Measurements from ENCODE around the gene VWA2. TPM values are rescaled to one million over a fixed set of nuclear protein-coding genes. Genes with fewer than 3 reads are reported as not detected.
A peak's percentile ranks its signal among the peaks of the same experiment; 100 is the strongest.

Gene VWA2
- total RNA-seq, 4 donors from 2014 or later = 0.64 to 3.3 TPM; not detected in 2

DNA sequence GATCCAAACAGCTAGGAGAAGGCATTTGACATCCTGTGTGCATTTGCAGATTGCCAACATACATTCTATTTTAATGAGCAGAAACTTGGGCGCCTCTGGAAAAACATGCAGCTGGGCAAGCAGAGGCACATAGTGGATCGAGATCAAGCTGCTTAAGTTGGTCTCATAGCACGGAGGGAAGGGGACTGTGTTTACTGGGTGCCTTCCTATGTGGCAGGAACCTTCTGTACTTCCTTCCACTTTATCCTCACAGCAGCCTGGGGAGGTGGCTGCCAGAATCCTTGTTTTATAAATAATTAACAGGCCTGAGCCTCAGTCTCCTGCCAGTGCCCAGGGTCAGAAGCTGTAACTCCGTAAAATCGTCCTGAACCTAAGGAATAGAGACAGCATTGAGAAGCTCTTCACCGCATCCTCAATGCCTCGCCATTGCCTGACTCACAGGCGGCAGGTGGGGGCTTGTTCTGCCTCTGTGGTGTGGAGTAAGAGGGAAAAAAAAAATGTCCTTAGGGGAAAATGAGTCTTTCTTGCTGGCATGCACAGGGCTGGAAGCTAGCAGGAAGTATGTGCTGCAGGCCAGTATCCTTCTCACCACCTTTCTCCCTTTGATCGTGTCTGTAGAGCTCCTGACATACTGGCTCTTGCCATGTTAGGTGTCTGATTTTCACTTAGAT lies 6.2 kb downstream of the VWA2 start:
- peaks cover 0 to 10% (median 5%) of the 10 kb centered on the region in 4 donors for H3K4me1 ChIP-seq
- no peak for DNase-seq
- WGBS, 2 donors (ENCODE audit: low coverage in 1 of 2) = 47 to 57% methylated on average over 2 to 9 of the region's 9 CpGs
- peak overlapping the region in 1 of 4 donors; percentile 2 for H3K27ac ChIP-seq
- intact Hi-C loops (cut with DNase I; ENCODE audit: low total_unique reads) (no loop called here), in situ Hi-C loops (cut with MboI; ENCODE audit: low pct_ligation_motif_present in 1 of 4, low pct_unique_long_range_greater_than_20kb in 1 of 4, low sequenced_read_pairs in 3 of 4) (no loop called here)
- no peaks in the 10 kb centered on the region for H3K36me3 ChIP-seq
- H3K9me3 ChIP-seq = no peaks in the 10 kb centered on the region
- H3K4me3 ChIP-seq = no peak overlapping the region
- TF ChIP-seq EP300 (IDR thresholded peaks at IDR 0.05; ENCODE audit: low read depth) = no peak
- no peak for TF ChIP-seq POLR2A (IDR thresholded peaks at IDR 0.05)
- TF ChIP-seq POLR2AphosphoS5 (IDR thresholded peaks at IDR 0.05) = no peak
- peaks cover 44% of the 10 kb centered on the region for H3K27me3 ChIP-seq

- H3K27ac ChIP-seq = peak overlapping the region in 1 of 4 donors; percentile 39
- intact Hi-C loops (cut with DNase I; ENCODE audit: low total_unique reads) = no loop called here
- no peak for DNase-seq
- peaks cover 0 to 10% (median 5%) of the 10 kb centered on the region in 4 donors for H3K4me1 ChIP-seq
- TF ChIP-seq POLR2A (IDR thresholded peaks at IDR 0.05) = no peak
- peak in 1 of 3 donors; percentile 21 for TF ChIP-seq POLR2AphosphoS5 (IDR thresholded peaks at IDR 0.05)
- TF ChIP-seq EP300 (IDR thresholded peaks at IDR 0.05; ENCODE audit: low read depth) = no peak
- in situ Hi-C loops (cut with MboI; ENCODE audit: low pct_ligation_motif_present in 1 of 4, low pct_unique_long_range_greater_than_20kb in 1 of 4, low sequenced_read_pairs in 3 of 4) = no loop called here
- H3K36me3 ChIP-seq = no peaks in the 10 kb centered on the region
- H3K4me3 ChIP-seq = peak overlapping the region in 1 of 4 donors; percentile 12
- peaks cover 28% of the 10 kb centered on the region for H3K27me3 ChIP-seq
- WGBS, 2 donors (ENCODE audit: low coverage in 1 of 2) = 14 to 46% methylated on average over 1 to 7 of the region's 7 CpGs
- H3K9me3 ChIP-seq = no peaks in the 10 kb centered on the region
These were observed 7.7 kb downstream of the VWA2 start for GRCh38 chr10:114246679-114247305.

DNA sequence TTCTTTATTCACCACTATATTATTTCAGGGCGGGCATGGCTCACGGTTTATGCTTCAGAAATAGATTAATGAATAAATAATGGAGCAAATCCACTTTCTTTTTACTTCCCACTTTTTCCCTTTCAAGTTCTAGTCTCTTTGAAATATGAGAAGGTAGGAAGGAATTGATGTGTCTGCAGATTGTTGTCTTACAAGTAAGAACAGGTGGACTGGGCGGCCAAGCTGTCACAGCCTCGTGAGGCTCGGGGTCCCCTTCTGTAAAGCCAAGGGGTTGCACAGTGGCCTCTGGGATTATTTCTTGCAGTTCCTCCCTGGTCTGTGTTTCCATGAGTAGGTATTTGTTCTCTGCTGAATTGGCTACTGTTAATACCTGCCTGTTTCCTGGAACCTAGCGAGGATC lies 11.2 kb downstream of the VWA2 start:
- WGBS, 2 donors (ENCODE audit: low coverage in 1 of 2) = 88 to 92% methylated on average over 2 to 6 of the region's 6 CpGs
- intact Hi-C loops (cut with DNase I; ENCODE audit: low total_unique reads) (no loop called here), in situ Hi-C loops (cut with MboI; ENCODE audit: low pct_ligation_motif_present in 1 of 4, low pct_unique_long_range_greater_than_20kb in 1 of 4, low sequenced_read_pairs in 3 of 4) (no loop called here)
- no peak for TF ChIP-seq CTCF (IDR thresholded peaks at IDR 0.05)
- no peak for TF ChIP-seq POLR2AphosphoS5 (IDR thresholded peaks at IDR 0.05)
- TF ChIP-seq EP300 (IDR thresholded peaks at IDR 0.05; ENCODE audit: low read depth) = no peak
- no peak for TF ChIP-seq POLR2A (IDR thresholded peaks at IDR 0.05)
- no peak overlapping the region for H3K27ac ChIP-seq
- H3K9me3 ChIP-seq = no peaks in the 10 kb centered on the region
- H3K27me3 ChIP-seq = no peaks in the 10 kb centered on the region
- no peaks in the 10 kb centered on the region for H3K36me3 ChIP-seq
- H3K4me3 ChIP-seq = no peak overlapping the region
- peaks cover 0 to 6% (median 2%) of the 10 kb centered on the region in 4 donors for H3K4me1 ChIP-seq
- no peak for DNase-seq

DNA sequence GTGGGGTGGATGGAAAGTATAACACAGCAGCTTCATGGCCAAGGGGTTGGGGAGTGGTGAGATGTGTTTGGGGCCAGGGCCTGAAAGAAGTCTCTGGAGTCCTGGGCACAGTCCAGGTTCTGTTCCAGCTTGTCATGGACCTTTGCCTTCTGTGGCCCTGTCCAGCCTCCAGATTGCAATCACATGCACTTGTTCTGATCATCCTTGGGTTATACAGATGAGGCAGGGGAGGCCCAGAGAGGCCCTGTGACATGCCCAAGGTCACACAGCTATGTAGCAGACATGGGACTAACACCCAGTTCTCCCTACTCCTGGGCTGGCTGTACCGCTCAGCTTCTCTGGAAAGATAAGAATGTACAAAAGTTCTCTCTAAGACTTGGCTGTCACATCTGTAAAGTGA lies 11.7 kb downstream of the VWA2 start:
- Histone ChIP-seq H3K27me3 (no peaks in the 10 kb centered on the region), H3K4me1 (peaks cover 0 to 1% (median 0%) of the 10 kb centered on the region in 4 donors), H3K9me3 (no peaks in the 10 kb centered on the region), H3K36me3 (no peaks in the 10 kb centered on the region), H3K27ac (no peak overlapping the region), H3K4me3 (no peak overlapping the region)
- TF ChIP-seq EP300 (IDR thresholded peaks at IDR 0.05; ENCODE audit: low read depth) = no peak
- no peak for TF ChIP-seq CTCF (IDR thresholded peaks at IDR 0.05)
- in situ Hi-C loops (cut with MboI; ENCODE audit: low pct_ligation_motif_present in 1 of 4, low pct_unique_long_range_greater_than_20kb in 1 of 4, low sequenced_read_pairs in 3 of 4) (no loop called here), intact Hi-C loops (cut with DNase I; ENCODE audit: low total_unique reads) (no loop called here)
- 100% methylated on average over 1 of the region's 1 CpG; no CpG with 5 or more reads in 1 of the 2 donors for WGBS, 2 donors (ENCODE audit: low coverage in 1 of 2)
- DNase-seq = no peak

DNA sequence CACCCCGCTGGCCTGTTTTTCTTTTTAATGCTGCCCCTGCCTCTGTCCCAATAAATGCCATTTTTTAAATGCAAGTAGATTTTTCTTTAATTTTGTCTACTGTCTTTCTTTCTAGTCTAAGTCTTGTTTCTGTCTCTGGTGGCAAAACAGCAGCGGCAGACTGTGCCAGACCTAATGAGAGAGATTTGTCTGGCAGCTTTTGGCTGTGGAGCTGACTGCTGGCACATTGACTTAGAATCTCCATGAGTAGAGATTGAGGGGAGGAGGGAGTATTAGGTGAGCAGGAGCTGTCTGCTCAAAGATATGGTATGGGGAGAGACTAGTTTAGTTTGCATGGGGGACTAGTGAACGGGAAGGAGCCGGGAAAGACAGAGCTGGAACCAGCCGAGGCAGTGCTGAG lies 13.0 kb downstream of the VWA2 start:
- no peaks in the 10 kb centered on the region for H3K36me3 ChIP-seq
- 89 to 93% methylated on average over 4 to 5 of the region's 5 CpGs for WGBS, 2 donors (ENCODE audit: low coverage in 1 of 2)
- no peaks in the 10 kb centered on the region for H3K9me3 ChIP-seq
- no peak for DNase-seq
- no peak for TF ChIP-seq EP300 (IDR thresholded peaks at IDR 0.05; ENCODE audit: low read depth)
- TF ChIP-seq POLR2A (IDR thresholded peaks at IDR 0.05) = no peak
- no peak for TF ChIP-seq POLR2AphosphoS5 (IDR thresholded peaks at IDR 0.05)
- no peak for TF ChIP-seq CTCF (IDR thresholded peaks at IDR 0.05)
- no peak overlapping the region for H3K27ac ChIP-seq
- H3K4me3 ChIP-seq = no peak overlapping the region
- intact Hi-C loops (cut with DNase I; ENCODE audit: low total_unique reads) = no loop called here
- no peaks in the 10 kb centered on the region for H3K27me3 ChIP-seq
- in situ Hi-C loops (cut with MboI; ENCODE audit: low pct_ligation_motif_present in 1 of 4, low pct_unique_long_range_greater_than_20kb in 1 of 4, low sequenced_read_pairs in 3 of 4) = no loop called here
- no peaks in the 10 kb centered on the region for H3K4me1 ChIP-seq

Measured in transverse colon (tissue), 4 donors.